Measurements from ENCODE around the gene PTPRN2. TPM values are rescaled to one million over a fixed set of nuclear protein-coding genes. Genes with fewer than 3 reads are reported as not detected.

PTPRN2 gene
- polyA plus RNA-seq, 1 donor from 2014 or later = 1.6 TPM

- peaks cover 0 to 2% (median 0%) of the 10 kb centered on the region in 3 donors for H3K4me1 Mint-ChIP-seq
- no peak overlapping the region for H3K27ac Mint-ChIP-seq
- peaks cover 0 to 2% (median 0%) of the 10 kb centered on the region in 3 donors for H3K9me3 Mint-ChIP-seq
- H3K4me3 Mint-ChIP-seq = peak overlapping the region in 1 of 4 donors; percentile 15
- no peaks in the 10 kb centered on the region for H3K36me3 Mint-ChIP-seq
- H3K27me3 Mint-ChIP-seq = peaks cover 4% of the 10 kb centered on the region
These were observed 28.3 kb downstream of the PTPRN2 start for GRCh38 chr7:158559356-158559755.

DNA sequence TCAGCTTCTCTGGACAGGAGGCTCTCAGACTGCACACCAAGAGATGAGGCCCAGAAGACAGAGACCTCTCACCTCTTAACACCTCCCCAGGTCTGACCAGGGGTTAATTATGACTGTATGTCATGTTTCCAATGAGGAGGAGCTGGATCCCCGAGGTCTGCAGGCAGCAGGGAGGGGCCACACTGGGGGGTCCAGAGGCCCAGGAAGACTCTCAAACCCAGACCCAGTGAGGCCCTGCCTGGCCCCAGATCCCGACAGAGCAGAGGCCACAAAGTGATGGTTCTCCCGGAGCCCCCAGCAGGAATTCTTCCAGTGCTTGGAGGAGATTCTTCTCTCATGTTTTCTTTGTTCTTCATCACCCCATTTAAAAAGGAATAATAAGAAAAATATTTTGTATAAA lies 28.8 kb downstream of the PTPRN2 start:
- peaks cover 0 to 2% (median 0%) of the 10 kb centered on the region in 3 donors for H3K4me1 Mint-ChIP-seq
- peaks cover 4% of the 10 kb centered on the region for H3K27me3 Mint-ChIP-seq
- H3K36me3 Mint-ChIP-seq = no peaks in the 10 kb centered on the region
- no peak overlapping the region for H3K4me3 Mint-ChIP-seq
- H3K27ac Mint-ChIP-seq = no peak overlapping the region
- H3K9me3 Mint-ChIP-seq = peaks cover 0 to 2% (median 0%) of the 10 kb centered on the region in 3 donors

GRCh38 chr7:158557441-158557755 lies 30.2 kb downstream of the PTPRN2 start:
- Mint-ChIP-seq H3K4me1 (peaks cover 0 to 2% (median 0%) of the 10 kb centered on the region in 3 donors), H3K36me3 (no peaks in the 10 kb centered on the region), H3K27ac (no peak overlapping the region), H3K9me3 (peaks cover 0 to 2% (median 0%) of the 10 kb centered on the region in 3 donors), H3K4me3 (peak overlapping the region in 1 of 4 donors; percentile 52), H3K27me3 (peaks cover 3% of the 10 kb centered on the region)

- Mint-ChIP-seq H3K4me3 (no peak overlapping the region), H3K4me1 (peaks cover 0 to 2% (median 0%) of the 10 kb centered on the region in 3 donors), H3K27me3 (peaks cover 3% of the 10 kb centered on the region), H3K9me3 (peaks cover 0 to 2% (median 0%) of the 10 kb centered on the region in 3 donors), H3K36me3 (no peaks in the 10 kb centered on the region), H3K27ac (no peak overlapping the region)
These were observed 30.7 kb downstream of the PTPRN2 start for GRCh38 chr7:158556721-158557440.

DNA sequence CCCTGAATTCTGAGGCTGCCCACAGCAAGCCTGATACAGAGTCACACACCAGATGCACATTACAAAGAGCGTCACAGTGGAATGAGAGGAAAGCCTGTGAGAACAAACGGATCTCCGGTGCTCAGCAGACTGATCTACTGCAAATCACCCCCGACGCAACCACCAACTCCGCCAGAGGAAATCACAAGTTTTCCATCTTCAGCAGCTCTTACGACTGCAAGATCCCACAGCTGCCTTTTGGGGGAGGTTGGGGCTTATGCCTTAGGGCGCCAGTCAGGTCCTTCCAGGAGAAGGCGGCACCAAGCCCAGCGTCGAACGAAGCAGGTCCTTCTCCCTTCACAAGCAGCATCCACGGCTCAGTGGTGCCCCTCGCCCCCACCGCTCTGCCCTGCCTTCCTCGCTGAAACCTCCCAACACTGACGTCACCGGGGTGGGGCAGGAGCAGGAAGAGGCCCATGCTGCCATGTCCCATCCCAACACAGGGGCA lies 32.5 kb downstream of the PTPRN2 start:
- Mint-ChIP-seq H3K27ac (peak overlapping the region in 1 of 3 donors; percentile 61), H3K4me1 (peaks cover 0 to 2% (median 0%) of the 10 kb centered on the region in 3 donors), H3K27me3 (peaks cover 3% of the 10 kb centered on the region), H3K4me3 (no peak overlapping the region), H3K36me3 (no peaks in the 10 kb centered on the region), H3K9me3 (peaks cover 0 to 2% (median 0%) of the 10 kb centered on the region in 3 donors)

DNA sequence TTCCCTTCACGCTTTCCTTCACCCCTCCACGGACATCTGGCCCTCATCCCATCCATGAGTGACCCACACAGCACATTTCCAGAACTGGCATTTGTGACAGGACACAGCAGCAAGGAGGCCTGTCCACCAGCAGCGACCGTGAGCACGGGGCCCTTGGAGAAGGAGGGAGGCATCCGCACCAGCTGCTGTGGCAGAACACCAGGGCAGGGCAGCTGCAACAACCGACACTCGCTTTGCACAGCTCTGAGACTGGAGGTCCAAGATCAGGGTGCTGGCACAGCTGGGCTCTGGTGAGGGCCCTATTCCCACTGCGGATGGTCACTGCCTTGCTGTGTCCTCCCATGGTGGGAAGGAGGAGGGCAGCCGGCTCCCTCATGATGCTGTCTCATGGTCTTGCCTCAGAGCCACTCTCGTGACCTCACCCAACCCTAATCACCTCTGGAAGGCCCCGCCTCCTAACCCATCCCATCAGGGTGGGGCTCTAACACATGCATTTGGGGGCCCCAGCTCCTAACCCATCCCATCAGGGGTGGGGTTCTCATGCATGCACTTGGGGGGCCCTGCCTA lies 36.7 kb downstream of the PTPRN2 start:
- H3K4me1 Mint-ChIP-seq = no peaks in the 10 kb centered on the region
- H3K27ac Mint-ChIP-seq = no peak overlapping the region
- peaks cover 0 to under 1% (median 0%) of the 10 kb centered on the region in 3 donors for H3K9me3 Mint-ChIP-seq
- no peaks in the 10 kb centered on the region for H3K27me3 Mint-ChIP-seq
- no peaks in the 10 kb centered on the region for H3K36me3 Mint-ChIP-seq
- no peak overlapping the region for H3K4me3 Mint-ChIP-seq

GRCh38 chr7:158550394-158550700 lies 37.3 kb downstream of the PTPRN2 start:
- no peaks in the 10 kb centered on the region for H3K36me3 Mint-ChIP-seq
- H3K4me1 Mint-ChIP-seq = no peaks in the 10 kb centered on the region
- no peak overlapping the region for H3K27ac Mint-ChIP-seq
- no peaks in the 10 kb centered on the region for H3K27me3 Mint-ChIP-seq
- H3K4me3 Mint-ChIP-seq = no peak overlapping the region
- no peaks in the 10 kb centered on the region for H3K9me3 Mint-ChIP-seq

GRCh38 chr7:158549616-158550393 lies 37.8 kb downstream of the PTPRN2 start:
- H3K36me3 Mint-ChIP-seq = no peaks in the 10 kb centered on the region
- no peaks in the 10 kb centered on the region for H3K4me1 Mint-ChIP-seq
- H3K27ac Mint-ChIP-seq = no peak overlapping the region
- H3K27me3 Mint-ChIP-seq = no peaks in the 10 kb centered on the region
- H3K4me3 Mint-ChIP-seq = no peak overlapping the region
- H3K9me3 Mint-ChIP-seq = no peaks in the 10 kb centered on the region

DNA sequence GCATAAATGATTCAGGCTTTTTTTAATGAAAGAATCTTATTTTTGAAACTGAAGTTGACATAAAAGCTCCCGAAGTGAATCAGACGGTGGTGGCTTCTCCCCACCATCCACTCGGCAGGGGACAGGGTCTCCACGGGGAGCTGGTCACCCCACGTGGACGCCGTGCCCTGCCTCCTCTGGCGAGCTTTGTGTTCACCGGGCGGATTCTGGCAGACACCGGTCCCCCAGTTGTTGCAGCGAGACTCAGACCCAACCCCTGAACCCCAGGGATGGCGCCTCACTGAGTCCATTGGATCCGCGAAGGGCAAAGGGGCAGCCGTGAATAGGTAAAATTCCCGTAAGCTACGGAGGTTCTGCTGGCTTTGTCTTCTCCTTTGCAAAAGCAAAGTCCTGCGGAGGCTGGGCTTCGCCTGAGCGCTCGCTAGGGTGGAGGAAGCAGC lies 38.4 kb downstream of the PTPRN2 start:
- Mint-ChIP-seq H3K36me3 (no peaks in the 10 kb centered on the region), H3K9me3 (no peaks in the 10 kb centered on the region), H3K4me3 (no peak overlapping the region), H3K27ac (no peak overlapping the region), H3K4me1 (no peaks in the 10 kb centered on the region), H3K27me3 (no peaks in the 10 kb centered on the region)

DNA sequence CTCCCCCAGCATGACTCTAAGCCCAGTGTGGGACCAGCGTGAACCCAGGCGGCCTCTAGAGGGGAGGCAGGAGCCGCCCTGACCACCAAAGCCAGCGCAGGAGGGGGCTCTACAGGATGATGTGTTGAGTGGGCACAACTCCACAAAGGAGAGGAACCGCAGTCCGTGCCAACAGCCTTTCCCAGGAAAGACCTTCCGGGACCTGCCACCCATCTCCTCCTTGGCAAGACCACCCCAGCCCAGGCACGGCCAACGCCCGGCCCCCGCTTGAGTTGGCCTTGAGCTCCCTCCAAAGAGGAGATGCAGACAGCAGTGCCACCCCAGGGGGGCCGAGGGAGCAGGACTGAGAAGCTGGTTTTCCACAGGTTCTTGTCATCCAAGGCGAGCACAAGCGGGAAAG lies 38.9 kb downstream of the PTPRN2 start:
- H3K4me3 Mint-ChIP-seq = no peak overlapping the region
- no peaks in the 10 kb centered on the region for H3K36me3 Mint-ChIP-seq
- no peaks in the 10 kb centered on the region for H3K27me3 Mint-ChIP-seq
- no peaks in the 10 kb centered on the region for H3K4me1 Mint-ChIP-seq
- no peaks in the 10 kb centered on the region for H3K9me3 Mint-ChIP-seq
- H3K27ac Mint-ChIP-seq = no peak overlapping the region

DNA sequence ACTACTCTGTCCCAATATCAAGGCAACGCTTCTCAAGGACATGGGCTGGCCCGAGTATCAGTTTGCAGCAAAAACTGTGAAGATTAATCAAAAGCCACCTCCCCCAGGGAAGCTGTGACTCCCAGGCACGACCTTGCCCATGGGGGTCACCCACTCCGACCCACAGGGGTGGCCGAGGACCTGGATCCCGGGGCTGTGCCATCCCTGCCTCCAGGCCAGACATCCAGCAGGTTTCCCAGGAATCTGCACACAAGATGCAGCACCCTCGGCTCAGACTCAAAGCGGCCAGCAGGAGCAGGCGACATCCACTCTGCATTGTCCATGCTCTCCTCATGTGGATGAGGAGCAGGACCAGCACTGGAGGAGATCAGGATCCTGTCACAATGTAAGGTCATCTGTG lies 39.8 kb downstream of the PTPRN2 start:
- Mint-ChIP-seq H3K4me1 (no peaks in the 10 kb centered on the region), H3K27ac (no peak overlapping the region), H3K36me3 (no peaks in the 10 kb centered on the region), H3K9me3 (no peaks in the 10 kb centered on the region), H3K4me3 (no peak overlapping the region), H3K27me3 (no peaks in the 10 kb centered on the region)

GRCh38 chr7:158546626-158547025 lies 41.0 kb downstream of the PTPRN2 start:
- Mint-ChIP-seq H3K9me3 (no peaks in the 10 kb centered on the region), H3K4me1 (peaks cover 2 to 3% (median 2%) of the 10 kb centered on the region in 3 donors), H3K27ac (no peak overlapping the region), H3K4me3 (no peak overlapping the region), H3K27me3 (no peaks in the 10 kb centered on the region), H3K36me3 (no peaks in the 10 kb centered on the region)

GRCh38 chr7:158546214-158546613 lies 41.4 kb downstream of the PTPRN2 start:
- no peaks in the 10 kb centered on the region for H3K9me3 Mint-ChIP-seq
- no peaks in the 10 kb centered on the region for H3K36me3 Mint-ChIP-seq
- H3K27me3 Mint-ChIP-seq = no peaks in the 10 kb centered on the region
- H3K27ac Mint-ChIP-seq = no peak overlapping the region
- no peak overlapping the region for H3K4me3 Mint-ChIP-seq
- H3K4me1 Mint-ChIP-seq = peaks cover 5 to 8% (median 6%) of the 10 kb centered on the region in 3 donors

DNA sequence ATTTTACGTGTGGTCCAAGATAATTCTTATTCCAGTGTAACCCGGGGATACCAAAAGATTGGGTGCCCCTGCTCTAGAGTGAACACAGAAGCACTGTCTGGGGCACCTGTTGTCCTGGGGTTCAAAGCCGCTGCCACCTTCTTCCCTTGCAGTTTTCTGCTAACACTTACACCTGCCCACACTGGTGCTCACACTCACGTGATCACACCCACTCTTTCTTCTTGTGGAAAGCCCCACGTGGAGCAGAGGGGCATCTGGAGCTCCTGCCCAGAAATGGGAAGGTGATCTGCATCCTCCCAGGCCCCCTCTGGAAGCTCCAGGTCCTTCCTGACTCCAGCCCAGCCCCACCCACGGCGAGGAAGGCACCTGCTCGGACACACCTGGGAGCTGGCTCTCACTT lies 42.9 kb downstream of the PTPRN2 start:
- H3K36me3 Mint-ChIP-seq = no peaks in the 10 kb centered on the region

DNA sequence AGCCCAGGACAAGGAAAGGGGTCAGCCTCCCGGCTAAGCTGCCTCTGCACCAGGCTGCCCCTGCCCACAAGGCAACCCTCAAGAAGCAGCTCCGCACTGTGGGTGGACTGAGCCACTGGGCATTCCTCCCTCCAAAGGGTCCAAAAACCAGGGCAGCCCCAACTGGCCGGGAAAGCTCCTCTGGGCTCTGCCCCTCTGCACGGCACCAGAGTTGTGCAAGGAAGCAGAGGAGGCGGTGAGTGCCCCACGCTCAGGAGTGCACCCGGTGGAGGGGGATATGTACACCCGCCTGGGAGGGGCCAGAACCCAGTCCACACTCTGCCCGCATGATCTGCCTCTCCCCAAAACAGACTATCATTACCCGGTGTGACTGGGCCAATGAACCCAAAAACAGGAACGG lies 43.8 kb downstream of the PTPRN2 start:
- Mint-ChIP-seq H3K27ac (no peak overlapping the region), H3K27me3 (no peaks in the 10 kb centered on the region), H3K9me3 (no peaks in the 10 kb centered on the region), H3K36me3 (no peaks in the 10 kb centered on the region), H3K4me1 (peaks cover 5 to 14% (median 8%) of the 10 kb centered on the region in 3 donors), H3K4me3 (no peak overlapping the region)

More for the DNA sequence above, 42.9 kb downstream of the PTPRN2 start:
- Mint-ChIP-seq H3K27me3 (no peaks in the 10 kb centered on the region), H3K4me3 (no peak overlapping the region), H3K4me1 (peaks cover 5 to 14% (median 8%) of the 10 kb centered on the region in 3 donors), H3K27ac (no peak overlapping the region), H3K9me3 (no peaks in the 10 kb centered on the region)
